Neural cell (in vitro differentiated cells): ENCODE data around the gene FSHR. TPM values are rescaled to one million over a fixed set of nuclear protein-coding genes. Genes with fewer than 3 reads are reported as not detected.

Source experiments
- H2AFZ ChIP-seq: fragments of 200-600, 300-800 bp; sonication (generic), shearing (Covaris generic); 2 replicates; pipeline ENCODE4 v1.6.0; 2014; ENCODE audit warnings: low read depth, mild to moderate bottlenecking, antibody characterized with exemption, low read length, moderate library complexity
- H3F3A ChIP-seq: fragments of 200-600 bp; shearing (Covaris generic); 2 replicates; pipeline ENCODE4 v1.6.1; 2016; ENCODE audit warnings: mild to moderate bottlenecking, moderate library complexity, mixed read lengths, antibody characterized with exemption, low read length; ENCODE audit not compliant: insufficient read depth, poor library complexity, severe bottlenecking
- H3K27ac ChIP-seq: fragments of 200-600, 300-800 bp; sonication (generic), shearing (Covaris generic); 2 replicates; pipeline ENCODE4 v1.5.1; 2014; ENCODE audit warnings: mild to moderate bottlenecking, low read length, moderate library complexity
- H3K27me3 ChIP-seq: fragments of 300-800, 200-600 bp; sonication (generic), shearing (Covaris generic); 2 replicates; pipeline ENCODE4 v1.6.0; 2014; ENCODE audit warnings: mild to moderate bottlenecking, low read depth, low read length, moderate library complexity; ENCODE audit not compliant: insufficient read depth
- H3K36me3 ChIP-seq: fragments of 300-800, 200-600 bp; sonication (generic), shearing (Covaris generic); 2 replicates; pipeline ENCODE4 v1.5.1; 2014; ENCODE audit warnings: mild to moderate bottlenecking, antibody characterized with exemption, low read length, moderate library complexity; ENCODE audit not compliant: insufficient read depth
- H3K4me2 ChIP-seq: fragments of 300-800, 200-600 bp; sonication (generic), shearing (Covaris generic); 2 replicates; pipeline ENCODE4 v1.6.0; 2014; ENCODE audit warnings: mild to moderate bottlenecking, low read length
- H3K4me3 ChIP-seq: fragments of 300-800, 200-600 bp; sonication (generic), shearing (Covaris generic); 2 replicates; pipeline ENCODE4 v1.5.1; 2014; ENCODE audit warnings: mild to moderate bottlenecking, low read length, moderate library complexity
- H3K79me2 ChIP-seq: fragments of 200-600 bp; shearing (Covaris generic); replicated peaks from 2 replicates; pipeline ENCODE4 v1.6.0; 2014; ENCODE audit warnings: mild to moderate bottlenecking, low read length, moderate library complexity; ENCODE audit not compliant: insufficient read depth
- H3K9ac ChIP-seq: fragments of 300-800, 200-600 bp; sonication (generic), shearing (Covaris generic); 2 replicates; pipeline ENCODE4 v1.6.1; 2016; ENCODE audit warnings: mild to moderate bottlenecking, low read length, mixed read lengths
- H3K9me2 ChIP-seq: fragments of 200-600 bp; shearing (Covaris generic); 2 replicates; pipeline ENCODE4 v1.6.1; 2016; ENCODE audit warnings: mild to moderate bottlenecking, low read length, mixed read lengths; ENCODE audit not compliant: insufficient read depth
- H3K9me3 ChIP-seq: fragments of 200-600, 300-800 bp; sonication (generic), shearing (Covaris generic); 2 replicates; pipeline ENCODE4 v1.6.1; 2016; ENCODE audit warnings: mild to moderate bottlenecking, mixed run types, low read length, moderate library complexity, mixed read lengths
- H4K20me1 ChIP-seq: fragments of 200-600 bp; shearing (Covaris generic); 2 replicates; pipeline ENCODE4 v1.6.1; 2016; ENCODE audit warnings: mild to moderate bottlenecking, mixed run types; ENCODE audit not compliant: insufficient read depth
- EP300 ChIP-seq: fragments of 450-650 bp; conservative IDR thresholded peaks from 2 replicates; pipeline ENCODE4 v1.6.1; 2014; ENCODE audit warnings: antibody characterized with exemption, mild to moderate bottlenecking, moderate library complexity; ENCODE audit not compliant: poor library complexity, severe bottlenecking
- EZH2 ChIP-seq: fragments of 200-600, 300-800 bp; shearing (Covaris generic), sonication (generic); IDR thresholded peaks from 2 replicates; pipeline ENCODE4 v1.6.1; 2014; ENCODE audit warnings: antibody characterized with exemption, low read length, borderline replicate concordance, mild to moderate bottlenecking; ENCODE audit not compliant: insufficient read depth, poor library complexity, severe bottlenecking
- MXI1 ChIP-seq: fragments of 450-650 bp; conservative IDR thresholded peaks from 2 replicates; pipeline ENCODE4 v1.6.1; 2014; ENCODE audit warnings: antibody characterized with exemption, mild to moderate bottlenecking; ENCODE audit not compliant: poor library complexity, severe bottlenecking
- POLR2AphosphoS5 ChIP-seq: IDR thresholded peaks from 2 replicates; pipeline ENCODE4 v1.6.1; 2012
- RAD21 ChIP-seq: fragments of 450-650 bp; conservative IDR thresholded peaks from 2 replicates; pipeline ENCODE4 v1.6.1; 2014; ENCODE audit warnings: antibody characterized with exemption, mild to moderate bottlenecking, moderate library complexity
- SMC3 ChIP-seq: fragments of 450-650 bp; conservative IDR thresholded peaks from 2 replicates; pipeline ENCODE4 v1.6.1; 2014; ENCODE audit warnings: antibody characterized with exemption, mild to moderate bottlenecking, moderate library complexity; ENCODE audit not compliant: poor library complexity
- TAF1 ChIP-seq: IDR thresholded peaks from 2 replicates; pipeline ENCODE4 v1.6.1; 2012; ENCODE audit warnings: low read depth
- polyA plus RNA-seq: library from polyadenylated mRNA; depleted of rRNA; stranded (reverse); fragments of >200 nt; gene quantifications from 2 replicates; pipeline ENCODE4 v1.2.3, GENCODE V29; 2014
- TF ChIP-seq, protein P1 (sequence below): IDR thresholded peaks from 2 replicates; pipeline ENCODE4 v1.6.1; 2012; ENCODE audit warnings: borderline replicate concordance
- TF ChIP-seq, protein P2 (sequence below): fragments of 450-650 bp; IDR thresholded peaks from 2 replicates; pipeline ENCODE4 v1.5.1; 2014; ENCODE audit warnings: antibody characterized with exemption, mild to moderate bottlenecking, moderate library complexity; ENCODE audit not compliant: poor library complexity, severe bottlenecking

FSHR gene
- polyA plus RNA-seq, 1 donor from 2014 or later: not detected

DNA sequence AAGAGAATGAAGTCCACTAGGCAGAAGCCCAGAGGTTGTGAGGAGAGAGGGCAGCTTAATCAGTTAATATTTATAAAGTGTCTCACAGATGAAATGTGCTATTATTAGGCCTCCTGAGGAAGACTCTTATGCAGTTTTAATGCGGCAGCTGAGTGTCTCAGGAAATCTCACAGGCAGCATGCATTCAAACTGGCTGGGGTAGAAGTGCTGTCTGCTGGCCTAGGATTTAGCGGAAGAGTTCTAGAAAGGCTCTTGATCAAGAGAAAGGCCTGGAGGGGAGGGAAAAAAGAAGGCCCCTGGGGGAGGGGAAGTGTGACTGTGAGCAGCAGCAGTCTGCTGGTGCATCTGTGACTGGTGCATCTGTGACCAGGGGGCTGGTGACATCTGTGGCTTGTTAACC, 133.0 kb downstream of the FSHR start:
- H3K4me2 ChIP-seq: no peak overlapping the region
- H3K4me3 ChIP-seq: no peak overlapping the region
- no peaks in the 10 kb centered on the region for H3K27me3 ChIP-seq
- no peaks in the 10 kb centered on the region for H3K79me2 ChIP-seq
- H3K9me3 ChIP-seq: no peaks in the 10 kb centered on the region
- TF ChIP-seq, protein P1, sequence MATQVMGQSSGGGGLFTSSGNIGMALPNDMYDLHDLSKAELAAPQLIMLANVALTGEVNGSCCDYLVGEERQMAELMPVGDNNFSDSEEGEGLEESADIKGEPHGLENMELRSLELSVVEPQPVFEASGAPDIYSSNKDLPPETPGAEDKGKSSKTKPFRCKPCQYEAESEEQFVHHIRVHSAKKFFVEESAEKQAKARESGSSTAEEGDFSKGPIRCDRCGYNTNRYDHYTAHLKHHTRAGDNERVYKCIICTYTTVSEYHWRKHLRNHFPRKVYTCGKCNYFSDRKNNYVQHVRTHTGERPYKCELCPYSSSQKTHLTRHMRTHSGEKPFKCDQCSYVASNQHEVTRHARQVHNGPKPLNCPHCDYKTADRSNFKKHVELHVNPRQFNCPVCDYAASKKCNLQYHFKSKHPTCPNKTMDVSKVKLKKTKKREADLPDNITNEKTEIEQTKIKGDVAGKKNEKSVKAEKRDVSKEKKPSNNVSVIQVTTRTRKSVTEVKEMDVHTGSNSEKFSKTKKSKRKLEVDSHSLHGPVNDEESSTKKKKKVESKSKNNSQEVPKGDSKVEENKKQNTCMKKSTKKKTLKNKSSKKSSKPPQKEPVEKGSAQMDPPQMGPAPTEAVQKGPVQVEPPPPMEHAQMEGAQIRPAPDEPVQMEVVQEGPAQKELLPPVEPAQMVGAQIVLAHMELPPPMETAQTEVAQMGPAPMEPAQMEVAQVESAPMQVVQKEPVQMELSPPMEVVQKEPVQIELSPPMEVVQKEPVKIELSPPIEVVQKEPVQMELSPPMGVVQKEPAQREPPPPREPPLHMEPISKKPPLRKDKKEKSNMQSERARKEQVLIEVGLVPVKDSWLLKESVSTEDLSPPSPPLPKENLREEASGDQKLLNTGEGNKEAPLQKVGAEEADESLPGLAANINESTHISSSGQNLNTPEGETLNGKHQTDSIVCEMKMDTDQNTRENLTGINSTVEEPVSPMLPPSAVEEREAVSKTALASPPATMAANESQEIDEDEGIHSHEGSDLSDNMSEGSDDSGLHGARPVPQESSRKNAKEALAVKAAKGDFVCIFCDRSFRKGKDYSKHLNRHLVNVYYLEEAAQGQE: peak; percentile 37
- TF ChIP-seq EZH2 (no peak), RAD21 (peak; percentile 10)
- no peaks in the 10 kb centered on the region for H3F3A ChIP-seq
- no peaks in the 10 kb centered on the region for H4K20me1 ChIP-seq
- no peak overlapping the region for H2AFZ ChIP-seq
- H3K9ac ChIP-seq: peak overlapping the region; percentile 33
- peak overlapping the region; percentile 77 for H3K27ac ChIP-seq
- H3K9me2 ChIP-seq: no peaks in the 10 kb centered on the region
- H3K36me3 ChIP-seq: no peaks in the 10 kb centered on the region

DNA sequence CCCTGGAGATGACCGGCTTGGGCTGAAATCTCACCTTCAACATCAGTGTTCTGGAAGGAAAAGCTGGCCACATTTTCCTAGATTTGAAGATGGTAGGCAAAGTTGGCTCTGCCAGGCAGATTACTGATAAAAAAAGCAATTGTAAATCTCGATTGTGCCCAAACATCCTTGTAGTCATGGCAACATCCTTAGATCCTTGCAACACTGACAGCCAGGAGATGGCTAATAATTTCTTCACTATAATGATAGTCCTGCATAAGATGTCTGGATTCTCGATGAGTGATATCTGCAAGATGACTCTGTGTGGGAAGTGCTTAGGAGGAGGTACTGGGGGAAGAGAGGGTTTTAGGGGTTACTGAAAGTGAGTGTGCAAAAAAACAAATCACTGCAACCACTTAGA, 149.1 kb downstream of the FSHR start:
- Histone ChIP-seq H4K20me1 (no peaks in the 10 kb centered on the region), H3K4me3 (peak overlapping the region; percentile 33), H3K4me2 (peak overlapping the region; percentile 27), H3K27me3 (no peaks in the 10 kb centered on the region), H2AFZ (no peak overlapping the region), H3K9me3 (no peaks in the 10 kb centered on the region), H3F3A (no peaks in the 10 kb centered on the region), H3K79me2 (no peaks in the 10 kb centered on the region), H3K27ac (peak overlapping the region; percentile 87), H3K36me3 (no peaks in the 10 kb centered on the region), H3K9me2 (no peaks in the 10 kb centered on the region), H3K9ac (peak overlapping the region; percentile 34)
- TF ChIP-seq SMC3 (peak; percentile 23), RAD21 (peak; percentile 41), POLR2AphosphoS5 (peak; percentile 68), EP300 (peak; percentile 90), MXI1 (no peak)
- TF ChIP-seq, protein P2, sequence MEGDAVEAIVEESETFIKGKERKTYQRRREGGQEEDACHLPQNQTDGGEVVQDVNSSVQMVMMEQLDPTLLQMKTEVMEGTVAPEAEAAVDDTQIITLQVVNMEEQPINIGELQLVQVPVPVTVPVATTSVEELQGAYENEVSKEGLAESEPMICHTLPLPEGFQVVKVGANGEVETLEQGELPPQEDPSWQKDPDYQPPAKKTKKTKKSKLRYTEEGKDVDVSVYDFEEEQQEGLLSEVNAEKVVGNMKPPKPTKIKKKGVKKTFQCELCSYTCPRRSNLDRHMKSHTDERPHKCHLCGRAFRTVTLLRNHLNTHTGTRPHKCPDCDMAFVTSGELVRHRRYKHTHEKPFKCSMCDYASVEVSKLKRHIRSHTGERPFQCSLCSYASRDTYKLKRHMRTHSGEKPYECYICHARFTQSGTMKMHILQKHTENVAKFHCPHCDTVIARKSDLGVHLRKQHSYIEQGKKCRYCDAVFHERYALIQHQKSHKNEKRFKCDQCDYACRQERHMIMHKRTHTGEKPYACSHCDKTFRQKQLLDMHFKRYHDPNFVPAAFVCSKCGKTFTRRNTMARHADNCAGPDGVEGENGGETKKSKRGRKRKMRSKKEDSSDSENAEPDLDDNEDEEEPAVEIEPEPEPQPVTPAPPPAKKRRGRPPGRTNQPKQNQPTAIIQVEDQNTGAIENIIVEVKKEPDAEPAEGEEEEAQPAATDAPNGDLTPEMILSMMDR: no peak

DNA sequence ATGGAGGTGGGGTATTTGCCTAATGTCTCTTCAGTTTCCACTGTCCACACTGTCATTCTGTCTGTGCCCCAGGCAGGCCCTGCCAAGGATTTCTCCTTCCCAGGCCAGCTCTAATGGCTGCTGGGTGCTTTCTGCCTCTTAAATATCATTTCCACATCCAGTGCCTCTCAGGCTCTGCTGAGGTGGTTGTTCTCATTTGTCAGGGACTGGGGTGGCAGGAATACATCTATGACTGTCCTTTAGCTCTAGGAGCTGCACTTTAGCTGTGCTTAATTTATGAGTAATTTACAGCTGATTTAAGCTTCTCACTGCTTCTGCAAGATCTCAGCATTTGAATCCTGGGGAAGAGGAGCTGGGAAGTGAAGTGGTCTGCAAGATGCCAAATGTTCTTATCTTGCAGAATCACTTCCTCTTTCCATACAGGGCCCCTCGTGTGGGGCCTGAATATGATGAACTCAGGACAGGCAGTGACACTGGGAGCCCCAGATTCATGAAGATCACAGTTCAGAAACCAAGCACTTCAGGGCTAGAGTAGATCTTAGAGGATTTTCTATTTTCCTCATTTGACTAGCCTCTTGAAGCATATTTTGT, 150.2 kb downstream of the FSHR start:
- no peaks in the 10 kb centered on the region for H4K20me1 ChIP-seq
- no peaks in the 10 kb centered on the region for H3K27me3 ChIP-seq
- H3K9ac ChIP-seq: peak overlapping the region; percentile 4
- H3K36me3 ChIP-seq: no peaks in the 10 kb centered on the region
- no peak overlapping the region for H2AFZ ChIP-seq
- H3F3A ChIP-seq: no peaks in the 10 kb centered on the region
- no peak overlapping the region for H3K4me3 ChIP-seq
- no peaks in the 10 kb centered on the region for H3K79me2 ChIP-seq
- TF ChIP-seq SMC3 (no peak), MXI1 (no peak), TAF1 (no peak)
- TF ChIP-seq, protein P1: no peak
- TF ChIP-seq, protein P2: no peak
- H3K9me3 ChIP-seq: no peaks in the 10 kb centered on the region
- peak overlapping the region; percentile 87 for H3K27ac ChIP-seq
- no peaks in the 10 kb centered on the region for H3K9me2 ChIP-seq
- H3K4me2 ChIP-seq: peak overlapping the region; percentile 3
